Muscle layer of duodenum (tissue), 2 donors: ENCODE data around the gene AKR7A3.

Experiments
- H3K27ac ChIP-seq: one replicate; pipeline ENCODE4 v1.7.0; 2013; ENCODE audit warnings: mild to moderate bottlenecking, low read length
- H3K27me3 ChIP-seq: one replicate; pipeline ENCODE4 v1.7.0; 2013; ENCODE audit warnings: low read depth, mild to moderate bottlenecking, control low read depth, low read length
- H3K36me3 ChIP-seq, 2 donors: one replicate each; pipeline ENCODE4 v1.7.0; 2013; ENCODE audit warnings: low read length in 2 of 2, control low read depth in 1 of 2, mild to moderate bottlenecking in 1 of 2; ENCODE audit not compliant: insufficient read depth in 2 of 2, control insufficient read depth in 1 of 2
- H3K4me1 ChIP-seq, 2 donors: one replicate each; pipeline ENCODE4 v1.7.0; 2013; ENCODE audit warnings: low read length in 2 of 2, mild to moderate bottlenecking in 2 of 2, control low read depth in 1 of 2, moderate library complexity in 1 of 2; ENCODE audit not compliant: insufficient read depth in 2 of 2, control insufficient read depth in 1 of 2
- H3K4me3 ChIP-seq, 2 donors: one replicate each; pipeline ENCODE4 v1.7.0; 2013; ENCODE audit warnings: low read length in 2 of 2, low read depth in 1 of 2, mild to moderate bottlenecking in 1 of 2
- H3K9me3 ChIP-seq, 2 donors: one replicate each; pipeline ENCODE4 v1.7.0; 2013; ENCODE audit warnings: low read length in 2 of 2, control low read depth in 1 of 2, mild to moderate bottlenecking in 1 of 2; ENCODE audit not compliant: control insufficient read depth in 1 of 2
- donor health status: healthy.

Gene AKR7A3

GRCh38 chr1:19240673-19241538 lies 47.7 kb downstream of the AKR7A3 start:
- H3K27ac ChIP-seq = peak overlapping the region; percentile 47
- H3K4me1 ChIP-seq = peaks cover 0 to 3% of the 10 kb centered on the region in 2 donors
- H3K4me3 ChIP-seq = no peak overlapping the region
- H3K36me3 ChIP-seq = peaks cover 71 to 82% of the 10 kb centered on the region in 2 donors
- H3K9me3 ChIP-seq = no peaks in the 10 kb centered on the region
- H3K27me3 ChIP-seq = no peaks in the 10 kb centered on the region

- peaks cover 0 to 3% of the 10 kb centered on the region in 2 donors for H3K4me1 ChIP-seq
- H3K36me3 ChIP-seq = peaks cover 73 to 85% of the 10 kb centered on the region in 2 donors
- H3K4me3 ChIP-seq = no peak overlapping the region
- no peak overlapping the region for H3K27ac ChIP-seq
- no peaks in the 10 kb centered on the region for H3K9me3 ChIP-seq
- no peaks in the 10 kb centered on the region for H3K27me3 ChIP-seq
Observed at GRCh38 chr1:19239876-19240275, 48.7 kb downstream of the AKR7A3 start.

DNA sequence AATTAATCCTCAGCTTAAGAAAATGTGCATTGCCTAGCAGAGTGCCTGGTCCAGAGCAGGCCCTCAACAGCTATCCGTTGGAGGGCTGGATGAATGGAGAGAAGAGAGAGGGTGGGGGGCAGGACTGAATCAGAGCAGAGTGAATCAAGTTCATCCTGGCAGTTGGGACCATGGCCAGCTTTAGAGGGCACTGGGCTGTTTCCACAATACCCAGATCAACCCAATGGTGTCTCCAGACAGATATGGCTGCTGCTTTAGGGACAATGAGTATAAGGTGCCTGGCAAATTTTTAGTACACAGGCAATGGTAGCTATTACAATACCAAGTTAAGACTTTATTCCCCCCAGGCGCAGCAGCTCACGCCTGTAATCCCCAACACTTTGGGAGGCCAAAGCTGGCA lies 54.3 kb downstream of the AKR7A3 start:
- Histone ChIP-seq H3K27ac (no peak overlapping the region), H3K27me3 (no peaks in the 10 kb centered on the region), H3K36me3 (peaks cover 61 to 67% of the 10 kb centered on the region in 2 donors)

More for the DNA sequence above, 54.3 kb downstream of the AKR7A3 start:
- no peaks in the 10 kb centered on the region for H3K9me3 ChIP-seq
- peaks cover 0 to 24% of the 10 kb centered on the region in 2 donors for H3K4me1 ChIP-seq
- no peak overlapping the region for H3K4me3 ChIP-seq
